Ramos (cell line): ENCODE results near the gene FABP2.
"Not testable (repeated sequence)": the region's sequence is repeated elsewhere in the genome, so short reads cannot be mapped to it uniquely, and the experiment has no call there.

Experiments
- in situ Hi-C: fragments of 300-500 bp; cut with MboI; formaldehyde crosslinking; loops from one replicate; pipeline ENCODE4 v1.14.3; 2022; ENCODE audit warnings: low sequenced_read_pairs; ENCODE audit not compliant: unreplicated experiment

The FABP2 gene

DNA sequence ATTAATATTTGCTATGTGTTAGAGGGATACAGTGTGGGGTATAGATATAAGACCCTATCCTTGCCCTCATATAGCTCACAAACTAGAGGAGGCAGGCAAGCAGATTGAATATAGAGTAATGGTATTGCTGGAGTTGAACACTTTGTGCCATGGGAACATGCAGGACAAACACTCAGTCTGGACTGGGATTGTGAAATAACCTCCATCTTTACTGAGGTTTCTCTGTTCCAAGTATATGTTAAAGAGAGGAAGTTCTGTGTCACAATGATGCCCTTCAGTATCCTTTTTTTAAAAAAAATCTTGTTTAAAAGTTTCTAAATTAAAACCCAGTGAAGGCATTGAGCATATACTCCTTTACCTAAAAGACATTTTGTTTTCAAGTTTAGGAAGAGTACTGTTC lies 8.7 kb downstream of the FABP2 start:
- in situ Hi-C loops = no loop called here

DNA sequence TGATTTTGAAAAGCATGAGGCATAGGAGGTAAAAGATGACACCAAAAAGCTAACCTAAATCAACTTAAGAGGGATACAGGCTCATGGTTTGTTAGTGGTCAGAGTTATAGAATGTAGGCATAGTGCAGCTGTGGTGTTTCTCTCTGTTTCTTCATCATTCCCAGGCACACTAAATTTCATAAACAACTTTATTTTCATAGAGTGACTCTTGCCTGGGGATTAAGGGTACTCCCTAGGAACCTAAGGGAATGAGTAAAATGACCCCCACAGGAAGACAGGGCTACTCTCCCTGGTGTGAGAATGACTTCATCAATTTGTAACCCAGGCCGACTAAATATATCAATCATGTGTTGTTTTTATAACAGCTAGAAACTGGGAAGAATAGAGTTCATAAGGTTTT lies 11.1 kb downstream of the FABP2 start:
- in situ Hi-C loops = no loop called here

GRCh38 chr4:119307606-119308005 lies 14.3 kb downstream of the FABP2 start:
- in situ Hi-C loops = no loop called here

DNA sequence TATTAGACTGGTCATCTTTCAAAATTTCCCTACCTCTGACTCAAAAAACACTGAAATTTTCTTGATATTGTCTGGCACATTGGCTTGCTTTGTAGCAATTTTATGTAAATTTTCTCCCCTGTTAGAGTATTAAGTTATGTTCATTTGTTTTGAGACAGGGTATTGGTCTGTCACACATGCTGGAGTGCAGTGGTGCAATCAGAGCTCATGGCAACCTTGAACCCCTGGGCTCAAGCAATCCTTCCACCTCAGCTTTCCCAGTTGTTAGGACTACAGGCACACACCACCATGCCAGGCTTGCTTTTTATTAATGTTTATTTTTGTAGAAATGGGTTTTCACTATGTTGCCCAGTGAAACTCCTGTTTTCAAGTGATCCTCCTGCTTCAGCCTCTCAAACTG lies 17.5 kb downstream of the FABP2 start:
- in situ Hi-C loops = no loop called here

GRCh38 chr4:119303587-119304305 lies 18.2 kb downstream of the FABP2 start:
- in situ Hi-C loops = no loop called here

DNA sequence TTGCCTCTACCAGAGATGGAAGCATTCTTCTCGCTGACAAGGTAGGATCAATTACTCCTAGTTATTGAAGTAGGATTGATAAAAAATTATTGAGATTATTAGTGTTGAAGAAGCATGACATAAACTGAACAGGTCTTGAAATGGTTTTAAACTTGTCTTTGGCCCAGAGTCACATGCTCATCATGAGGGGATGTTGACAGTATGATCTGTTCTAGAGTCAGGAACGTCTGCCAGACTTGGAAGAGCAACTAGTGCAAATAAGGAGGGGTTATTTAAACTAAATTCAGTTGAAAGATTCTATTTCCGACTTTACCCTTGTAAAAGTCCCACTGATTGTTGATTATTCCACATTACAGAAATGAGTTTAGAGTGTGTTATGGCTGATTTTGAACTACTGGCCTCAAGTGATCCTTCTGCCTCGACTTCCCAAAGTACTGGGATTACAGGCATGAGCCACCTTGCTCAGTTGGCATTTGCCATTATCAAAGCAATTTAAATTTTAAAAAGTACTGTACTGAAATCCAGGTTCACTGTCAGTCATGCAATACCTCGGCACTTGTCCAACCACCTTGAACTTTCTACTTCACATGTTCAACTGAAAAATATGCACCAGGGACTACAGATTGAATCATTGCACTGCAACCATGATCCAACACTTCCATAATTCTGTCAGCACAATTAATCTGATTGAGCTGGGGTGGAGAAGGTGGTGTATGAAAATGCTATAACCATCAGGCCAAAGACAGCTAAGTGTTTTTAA lies 19.7 kb downstream of the FABP2 start:
- in situ Hi-C loops = no loop called here

- in situ Hi-C loops = no loop called here
Measured at GRCh38 chr4:119300101-119300978, 21.6 kb downstream of the FABP2 start.

DNA sequence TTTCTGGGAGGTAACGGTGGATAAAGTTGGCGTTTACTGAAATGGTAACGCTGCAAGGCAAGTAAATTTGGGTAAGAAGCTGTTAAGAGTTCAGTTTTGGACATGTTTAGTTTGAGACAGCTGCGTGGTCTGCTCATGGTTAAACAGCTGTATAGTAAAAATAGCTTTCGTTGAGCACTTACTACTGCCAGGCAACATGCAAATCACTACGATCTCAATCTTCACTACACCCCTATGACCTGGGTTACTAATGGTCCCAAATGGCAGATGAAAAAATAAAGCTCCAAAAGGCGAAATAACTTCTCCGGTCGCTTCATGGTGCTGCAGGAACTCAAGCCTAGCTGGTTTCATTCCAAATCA lies 22.2 kb downstream of the FABP2 start:
- in situ Hi-C loops = loop anchor here (10.0 kb wide), 1 partner anchor 255 kb away; no protein-coding TSS in a partner anchor

DNA sequence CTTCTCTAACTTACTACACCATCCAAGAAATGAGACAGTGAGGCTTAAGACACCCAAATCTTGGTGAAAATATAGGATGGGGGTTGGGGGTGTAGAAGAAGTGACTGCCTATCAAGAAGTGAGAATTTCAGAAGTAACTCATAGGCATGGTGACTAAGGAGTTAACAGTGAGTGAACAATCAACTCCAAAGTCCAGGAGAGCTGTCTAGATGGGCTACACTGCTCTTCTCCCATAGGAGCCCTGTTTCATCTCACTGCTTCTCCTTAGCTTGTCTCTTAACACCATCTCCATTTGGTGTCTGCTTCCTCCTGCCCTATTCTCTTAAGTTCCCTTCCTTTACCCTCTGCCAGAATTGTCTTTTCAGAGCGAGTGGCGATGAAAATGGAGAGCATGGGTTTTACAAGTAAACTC lies 22.7 kb downstream of the FABP2 start:
- in situ Hi-C loops = loop anchor here (10.0 kb wide), 1 partner anchor 254 kb away; no protein-coding TSS in a partner anchor

DNA sequence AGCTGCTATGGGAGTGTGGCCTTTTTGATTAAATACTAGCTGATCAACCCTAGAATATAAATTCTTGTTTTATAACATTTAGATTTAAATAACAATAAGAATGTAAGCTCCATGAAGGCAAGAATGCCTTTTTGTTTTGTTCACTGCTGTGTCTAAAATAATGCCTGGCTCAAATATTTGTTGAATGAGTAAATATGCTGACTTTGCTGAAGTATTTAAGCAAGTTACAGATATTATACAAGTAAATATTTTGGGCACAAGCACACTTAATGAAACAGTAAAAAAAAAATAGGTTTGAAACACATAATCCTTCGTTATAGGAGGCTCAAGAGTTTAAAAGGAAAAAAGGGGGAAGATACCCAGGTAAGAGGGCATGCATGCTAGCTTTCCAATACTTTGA lies 24.1 kb downstream of the FABP2 start:
- in situ Hi-C loops = loop anchor here (10.0 kb wide), 1 partner anchor 253 kb away; no protein-coding TSS in a partner anchor

DNA sequence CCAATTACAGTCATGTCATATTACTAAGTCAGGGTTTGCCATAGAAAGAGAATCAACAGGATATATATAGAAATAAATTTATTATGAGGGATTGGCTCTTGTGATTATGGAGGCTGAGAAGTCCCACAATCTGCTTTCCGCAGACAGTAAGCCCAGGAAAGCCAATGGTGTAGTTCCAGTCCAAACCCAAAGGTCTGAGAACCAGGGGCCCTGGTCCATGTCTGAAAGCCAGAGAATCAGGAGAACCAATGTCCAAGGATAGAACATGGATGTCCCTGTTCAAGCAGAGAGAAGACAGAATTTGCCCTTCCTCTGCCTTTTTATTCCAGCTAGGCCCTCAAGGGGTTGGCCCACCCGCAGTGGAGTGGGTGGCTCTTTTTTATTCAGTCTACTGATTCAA lies 25.6 kb downstream of the FABP2 start:
- in situ Hi-C loops = loop anchor here (10.0 kb wide), 1 partner anchor 252 kb away; no protein-coding TSS in a partner anchor

GRCh38 chr4:119290598-119290997 lies 31.3 kb downstream of the FABP2 start:
- in situ Hi-C loops = loop anchor here (10.0 kb wide), 1 partner anchor 246 kb away; no protein-coding TSS in a partner anchor

GRCh38 chr4:119289313-119289712 lies 32.6 kb downstream of the FABP2 start:
- in situ Hi-C loops = no loop called here

GRCh38 chr4:119286377-119287002 lies 35.4 kb downstream of the FABP2 start:
- in situ Hi-C loops = no loop called here

GRCh38 chr4:119284876-119285780 lies 36.8 kb downstream of the FABP2 start:
- in situ Hi-C loops = no loop called here

DNA sequence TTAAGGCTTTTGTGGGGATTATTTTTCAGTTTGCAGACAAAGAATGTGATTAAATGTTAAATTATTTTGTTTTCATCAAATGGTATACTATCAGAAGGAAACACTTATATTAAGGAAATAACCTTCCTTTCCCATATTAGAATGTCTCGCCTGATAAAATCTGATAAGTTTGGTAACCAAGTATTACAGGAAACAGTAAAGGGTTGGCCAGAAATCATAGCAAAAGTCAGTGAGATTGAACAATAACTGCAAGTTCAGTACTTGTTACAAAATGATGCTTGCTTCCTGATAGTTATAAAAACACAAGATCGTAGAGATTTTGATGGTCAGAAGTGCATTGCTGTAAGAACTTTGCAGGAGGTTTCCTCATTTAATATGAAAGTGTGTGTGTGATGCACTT lies 40.5 kb downstream of the FABP2 start:
- in situ Hi-C loops = no loop called here

GRCh38 chr4:119279945-119280344 lies 42.0 kb downstream of the FABP2 start:
- in situ Hi-C loops = not testable (repeated sequence)

GRCh38 chr4:119279541-119279940 lies 42.4 kb downstream of the FABP2 start:
- in situ Hi-C loops = not testable (repeated sequence)
